Spleen (tissue), 11 donors: ENCODE data around the gene USH2A. TPM values are rescaled to one million over a fixed set of nuclear protein-coding genes. Genes with fewer than 3 reads are reported as not detected.

Source experiments
- DNase-seq: peaks from one replicate; pipeline ENCODE4 v3.0.0-alpha.2; 2020
- H3K27ac ChIP-seq, 8 donors: fragments of 200-600 bp; sonication (generic) in 7 of 8; 1 replicate in 4 of 8; 2 replicates in 4 of 8; pipeline versions ENCODE4 v1.5.0 to v1.8.0; 2016 to 2021; ENCODE audit warnings: inconsistent platforms in 4 of 8, mild to moderate bottlenecking in 4 of 8, moderate library complexity in 1 of 8
- H3K27me3 ChIP-seq, 7 donors: fragments of 200-600 bp; sonication (generic) in 6 of 7; replicated peaks in 1 of 7; 1 replicate in 4 of 7; 2 replicates in 3 of 7; pipeline versions ENCODE4 v1.5.0 to v1.8.0; 2016 to 2021; ENCODE audit warnings: inconsistent platforms in 3 of 7, mild to moderate bottlenecking in 1 of 7
- H3K36me3 ChIP-seq, 6 donors: fragments of 200-600 bp; sonication (generic) in 5 of 6; 1 replicate in 4 of 6; 2 replicates in 2 of 6; pipeline versions ENCODE4 v1.5.0 to v1.8.0; 2016 to 2021; ENCODE audit warnings: inconsistent platforms in 2 of 6
- H3K4me1 ChIP-seq, 6 donors: fragments of 200-600 bp; sonication (generic) in 5 of 6; 1 replicate in 3 of 6; 2 replicates in 3 of 6; pipeline versions ENCODE4 v1.5.0 to v1.8.0; 2016 to 2021; ENCODE audit warnings: inconsistent platforms in 3 of 6
- H3K4me3 ChIP-seq, 8 donors: fragments of 200-600 bp; sonication (generic) in 7 of 8; 1 replicate in 4 of 8; 2 replicates in 4 of 8; pipeline versions ENCODE4 v1.5.0 to v1.8.0; 2016 to 2021; ENCODE audit warnings: inconsistent platforms in 4 of 8, mild to moderate bottlenecking in 4 of 8, moderate library complexity in 2 of 8
- H3K9me3 ChIP-seq, 8 donors: fragments of 200-600 bp; sonication (generic) in 7 of 8; 1 replicate in 4 of 8; 2 replicates in 4 of 8; pipeline versions ENCODE4 v1.5.0 to v1.8.0; 2016 to 2021; ENCODE audit warnings: inconsistent platforms in 4 of 8
- CTCF ChIP-seq, 11 experiments: fragments of 200-600 bp in 7 of 11; fragments of 450-650 bp in 4 of 11; sonication (generic) in 4 of 11; IDR thresholded peaks in 8 of 11; conservative IDR thresholded peaks in 3 of 11; 1 replicate in 7 of 11; 2 replicates in 4 of 11; pipeline versions ENCODE4 v1.4.0 to v1.8.0; 2016 to 2021; ENCODE audit warnings: antibody characterized with exemption in 11 of 11, inconsistent platforms in 4 of 11, mild to moderate bottlenecking in 1 of 11
- POLR2A ChIP-seq, 3 donors: fragments of 450-650 bp; IDR thresholded peaks; one replicate each; pipeline ENCODE4 v1.5.1; 2017; ENCODE audit warnings: antibody characterized with exemption in 3 of 3, mild to moderate bottlenecking in 1 of 3
- POLR2AphosphoS5 ChIP-seq, 3 donors: sonication (generic); formaldehyde crosslinking; IDR thresholded peaks; one replicate each; pipeline ENCODE4 v1.5.1; 2017; ENCODE audit warnings: antibody characterized with exemption in 3 of 3
- WGBS, 5 donors: extraction: QIAGEN DNeasy Blood & Tissue Kit in 3 of 5; methylation state at CpG; one replicate each; pipeline versions ENCODE4 v1.1.5 to v1.1.7; 2013 to 2018; 5-methylcytosine and 5-hydroxymethylcytosine counted together
- intact Hi-C: fragments of 100-400 bp; cut with DNase I; formaldehyde crosslinking; loops from one replicate; pipeline ENCODE4 v1.15.0; 2023; ENCODE audit warnings: low total_unique reads
- polyA plus RNA-seq, 3 donors: library from polyadenylated mRNA; stranded (reverse); fragments of 200-250 nt; gene quantifications; one replicate each; pipeline ENCODE4 v1.2.1, GENCODE V29; 2013
- total RNA-seq, 7 donors: library from RNA; depleted of rRNA in 3 of 7; stranded (reverse); fragments of >200 nt in 3 of 7; fragmentation: NEBNext Ultra II Directional in 4 of 7; extraction: Animal tissue kit (Norgen Biotek cat#: 25700) in 4 of 7; gene quantifications; one replicate each; pipeline versions ENCODE4 v1.1.0 to v1.2.1, GENCODE V29; 2016 to 2021
- donor health status: healthy with polysubstance abuse.
- donor health status: DM: no; HTN: no; CAD: no; lungs with moderate emphysema.
- donor health status: DM: no; HTN: no; CAD: no.
- donor health status: Bipolar disorder and iron deficiency.
- donor health status: healthy.
- donor health status: DM: no; HTN: no; CAD: no.
- donor health status: DM: yes; HTN: yes; CAD: no.

USH2A gene
- total and polyA plus RNA-seq, 10 donors = under 0.01 TPM; not detected in 9

GRCh38 chr1:215657047-215657446, 766.2 kb downstream of the USH2A start:
- Histone ChIP-seq H3K9me3 (no peaks in the 10 kb centered on the region), H3K4me1 (no peaks in the 10 kb centered on the region), H3K4me3 (no peak overlapping the region), H3K27me3 (no peaks in the 10 kb centered on the region), H3K27ac (no peak overlapping the region), H3K36me3 (no peaks in the 10 kb centered on the region)
- intact Hi-C loops = no loop called here
- WGBS, 5 donors = 87 to 95% (median 91%) methylated on average over 4 of the region's 4 CpGs
- TF ChIP-seq POLR2A (IDR thresholded peaks at IDR 0.05) (no peak), POLR2AphosphoS5 (IDR thresholded peaks at IDR 0.05) (no peak), CTCF (IDR thresholded peaks at IDR 0.05 in 8 of 11, conservative IDR thresholded peaks at IDR 0.05 in 3 of 11) (no peak)
- DNase-seq = no peak

GRCh38 chr1:215652371-215652770, 770.9 kb downstream of the USH2A start:
- DNase-seq = no peak
- WGBS, 5 donors = 72 to 83% (median 76%) methylated on average over 1 of the region's 1 CpG
- no peak overlapping the region for H3K27ac ChIP-seq
- TF ChIP-seq CTCF (IDR thresholded peaks at IDR 0.05 in 8 of 11, conservative IDR thresholded peaks at IDR 0.05 in 3 of 11) = no peak
- TF ChIP-seq POLR2AphosphoS5 (IDR thresholded peaks at IDR 0.05) = no peak
- no peak for TF ChIP-seq POLR2A (IDR thresholded peaks at IDR 0.05)
- intact Hi-C loops = no loop called here
- no peaks in the 10 kb centered on the region for H3K9me3 ChIP-seq
- no peaks in the 10 kb centered on the region for H3K4me1 ChIP-seq
- H3K36me3 ChIP-seq = no peaks in the 10 kb centered on the region
- H3K4me3 ChIP-seq = no peak overlapping the region
- no peaks in the 10 kb centered on the region for H3K27me3 ChIP-seq

DNA sequence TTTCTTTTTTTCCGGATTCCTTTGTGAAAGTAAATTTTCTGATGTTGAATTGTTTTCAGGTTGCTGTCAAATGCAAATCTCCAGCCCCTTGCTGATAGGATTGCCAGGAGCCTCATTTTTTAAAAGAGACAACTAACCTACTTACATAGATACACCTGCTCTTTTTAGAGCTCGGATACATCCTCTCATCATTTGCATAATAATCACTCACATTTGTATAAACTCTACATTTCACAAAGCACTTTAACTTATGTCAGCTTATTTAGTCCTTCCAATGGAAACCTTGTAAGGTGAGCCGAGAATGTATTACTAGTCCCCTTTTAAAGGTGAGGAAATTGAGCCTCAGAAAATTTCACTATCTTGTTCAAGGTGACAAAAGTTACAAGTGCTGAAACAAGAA, 771.4 kb downstream of the USH2A start:
- H3K9me3 ChIP-seq = no peaks in the 10 kb centered on the region
- DNase-seq = no peak
- TF ChIP-seq POLR2AphosphoS5 (IDR thresholded peaks at IDR 0.05) (no peak), POLR2A (IDR thresholded peaks at IDR 0.05) (no peak), CTCF (IDR thresholded peaks at IDR 0.05 in 8 of 11, conservative IDR thresholded peaks at IDR 0.05 in 3 of 11) (no peak)
- H3K27ac ChIP-seq = no peak overlapping the region
- H3K36me3 ChIP-seq = no peaks in the 10 kb centered on the region
- intact Hi-C loops = no loop called here
- 50 to 67% (median 59%) methylated on average over 3 of the region's 3 CpGs for WGBS, 5 donors
- no peaks in the 10 kb centered on the region for H3K27me3 ChIP-seq
- H3K4me1 ChIP-seq = no peaks in the 10 kb centered on the region
- no peak overlapping the region for H3K4me3 ChIP-seq

- Histone ChIP-seq H3K36me3 (no peaks in the 10 kb centered on the region), H3K9me3 (no peaks in the 10 kb centered on the region), H3K27me3 (no peaks in the 10 kb centered on the region), H3K27ac (no peak overlapping the region), H3K4me3 (no peak overlapping the region), H3K4me1 (no peaks in the 10 kb centered on the region)
- no peak for TF ChIP-seq POLR2AphosphoS5 (IDR thresholded peaks at IDR 0.05)
- TF ChIP-seq POLR2A (IDR thresholded peaks at IDR 0.05) = no peak
- no peak for TF ChIP-seq CTCF (IDR thresholded peaks at IDR 0.05 in 8 of 11, conservative IDR thresholded peaks at IDR 0.05 in 3 of 11)
- 52 to 67% (median 58%) methylated on average over 9 of the region's 9 CpGs for WGBS, 5 donors
- intact Hi-C loops = no loop called here
- no peak for DNase-seq
Observed at GRCh38 chr1:215650446-215651149, 772.6 kb downstream of the USH2A start.
